Kidney glomerular epithelial cell (primary cell): ENCODE measurements around the gene HYAL1.
A peak's percentile ranks its signal among the peaks of the same experiment; 100 is the strongest.
"Not testable (repeated sequence)": the region's sequence is repeated elsewhere in the genome, so short reads cannot be mapped to it uniquely, and the experiment has no call there.

Source experiments
- DNase-seq: peaks from one replicate; lab custom pipeline; 2025; lab: John Stamatoyannopoulos, UW

Gene HYAL1

GRCh38 chr3:50318615-50319014, 15.2 kb upstream of the HYAL1 start:
- DNase-seq: no peak

- DNase-seq: no peak
These were observed 14.8 kb upstream of the HYAL1 start for GRCh38 chr3:50318163-50318562.

GRCh38 chr3:50317300-50317699, 13.9 kb upstream of the HYAL1 start:
- no peak for DNase-seq

- DNase-seq: peak; percentile 66
These were observed 13.4 kb upstream of the HYAL1 start for GRCh38 chr3:50316657-50317242.

GRCh38 chr3:50314816-50315215, 11.4 kb upstream of the HYAL1 start:
- DNase-seq: no peak

- DNase-seq: no peak
These were observed 11.0 kb upstream of the HYAL1 start for GRCh38 chr3:50314342-50314741.

- not testable (repeated sequence) for DNase-seq
These were observed 8.7 kb upstream of the HYAL1 start for GRCh38 chr3:50312041-50312440.

GRCh38 chr3:50304601-50305000, 1.2 kb upstream of the HYAL1 start:
- DNase-seq: no peak

GRCh38 chr3:50302095-50303012, 1.0 kb downstream of the HYAL1 start:
- no peak for DNase-seq

GRCh38 chr3:50300681-50301254, 2.6 kb downstream of the HYAL1 start:
- DNase-seq: no peak

GRCh38 chr3:50299929-50300680, 3.3 kb downstream of the HYAL1 start:
- no peak for DNase-seq

- no peak for DNase-seq
These were observed 3.8 kb downstream of the HYAL1 start for GRCh38 chr3:50299638-50299928.

GRCh38 chr3:50298836-50299637, 4.3 kb downstream of the HYAL1 start, which contains the start of the genes HYAL3 and NAA80:
HYAL3 (minus strand) TSS chr3:50299405; CDS start chr3:50295602, 3,803 bp downstream.
NAA80 (minus strand) TSS chr3:50299405; CDS start chr3:50297463, 1,942 bp downstream.
- DNase-seq: peak; percentile 98

- DNase-seq: no peak
These were observed 5.3 kb downstream of the HYAL1 start for GRCh38 chr3:50297896-50298725.

- no peak for DNase-seq
These were observed 6.0 kb downstream of the HYAL1 start for GRCh38 chr3:50297384-50297775.

- DNase-seq: no peak
These were observed 6.5 kb downstream of the HYAL1 start for GRCh38 chr3:50296721-50297383.

- DNase-seq: no peak
These were observed 7.6 kb downstream of the HYAL1 start for GRCh38 chr3:50295553-50296431.

GRCh38 chr3:50294492-50295403, 8.6 kb downstream of the HYAL1 start:
- DNase-seq: no peak
